Liver (tissue), 9 donors: ENCODE data around the gene TRIML1. TPM values are rescaled to one million over a fixed set of nuclear protein-coding genes. Genes with fewer than 3 reads are reported as not detected.

ENCODE experiments used
- DNase-seq: peaks from one replicate; pipeline ENCODE4 v3.0.0-alpha.2; 2017; ENCODE audit warnings: low spot score
- H3K27ac ChIP-seq, 2 donors: one replicate each; pipeline ENCODE4 v1.7.0; 2013; ENCODE audit warnings: inconsistent platforms in 2 of 2, low read length in 2 of 2, control low read depth in 1 of 2, low read depth in 1 of 2, mild to moderate bottlenecking in 1 of 2
- H3K27me3 ChIP-seq, 4 donors: one replicate each; pipeline versions ENCODE4 v1.6.1 to v1.7.0; 2013; ENCODE audit warnings: low read length in 3 of 4, inconsistent platforms in 1 of 4, mild to moderate bottlenecking in 1 of 4, moderate library complexity in 1 of 4; ENCODE audit not compliant: control insufficient read depth in 4 of 4, insufficient read depth in 4 of 4
- H3K36me3 ChIP-seq, 4 donors: one replicate each; pipeline versions ENCODE4 v1.6.1 to v1.7.0; 2013; ENCODE audit warnings: low read length in 3 of 4, mild to moderate bottlenecking in 3 of 4, low read depth in 1 of 4, moderate library complexity in 1 of 4; ENCODE audit not compliant: control insufficient read depth in 4 of 4, insufficient read depth in 3 of 4
- H3K4me1 ChIP-seq, 4 donors: one replicate each; pipeline versions ENCODE4 v1.6.1 to v1.7.0; 2013; ENCODE audit warnings: low read length in 3 of 4, mild to moderate bottlenecking in 3 of 4, moderate library complexity in 1 of 4; ENCODE audit not compliant: control insufficient read depth in 4 of 4, insufficient read depth in 4 of 4
- H3K4me3 ChIP-seq, 3 donors: one replicate each; pipeline versions ENCODE4 v1.6.1 to v1.7.0; 2013; ENCODE audit warnings: low read length in 3 of 3, control low read depth in 1 of 3, low read depth in 1 of 3, mild to moderate bottlenecking in 1 of 3
- H3K9ac ChIP-seq, 2 donors: one replicate each; pipeline ENCODE4 v1.7.0; 2013; ENCODE audit warnings: low read length in 2 of 2, mild to moderate bottlenecking in 2 of 2, moderate library complexity in 2 of 2, control low read depth in 1 of 2, low read depth in 1 of 2
- H3K9me3 ChIP-seq, 4 donors: one replicate each; pipeline versions ENCODE4 v1.6.1 to v1.7.0; 2013; ENCODE audit warnings: low read length in 3 of 4; ENCODE audit not compliant: control insufficient read depth in 4 of 4
- EGR1 ChIP-seq, 2 donors: IDR thresholded peaks; 2 replicates each; pipeline ENCODE4 v1.6.1; 2016 to 2018; ENCODE audit warnings: antibody characterized with exemption in 2 of 2, low read depth in 2 of 2
- FOXA1 ChIP-seq: IDR thresholded peaks from 2 replicates; pipeline ENCODE4 v1.6.1; 2016; ENCODE audit warnings: antibody characterized with exemption
- HNF4A ChIP-seq, 2 donors: conservative IDR thresholded peaks; 2 replicates each; pipeline ENCODE4 v1.6.1; 2016; ENCODE audit warnings: antibody characterized with exemption in 2 of 2, mild to moderate bottlenecking in 2 of 2
- HNF4G ChIP-seq: IDR thresholded peaks from 2 replicates; pipeline ENCODE4 v1.6.1; 2016; ENCODE audit warnings: antibody characterized with exemption
- JUND ChIP-seq, 2 donors: IDR thresholded peaks; 2 replicates each; pipeline ENCODE4 v1.6.1; 2016; ENCODE audit warnings: antibody characterized with exemption in 2 of 2
- NR2F2 ChIP-seq: IDR thresholded peaks from 2 replicates; pipeline ENCODE4 v1.6.1; 2016; ENCODE audit warnings: antibody characterized with exemption
- RXRA ChIP-seq, 2 donors: IDR thresholded peaks; 2 replicates each; pipeline ENCODE4 v1.6.1; 2017 to 2018; ENCODE audit warnings: antibody characterized with exemption in 2 of 2, mild to moderate bottlenecking in 1 of 2
- SP1 ChIP-seq: IDR thresholded peaks from 2 replicates; pipeline ENCODE4 v1.6.1; 2018; ENCODE audit warnings: antibody characterized with exemption, mild to moderate bottlenecking
- TAF1 ChIP-seq: conservative IDR thresholded peaks from 2 replicates; pipeline ENCODE4 v1.6.1; 2016; ENCODE audit warnings: antibody characterized with exemption, mild to moderate bottlenecking
- YY1 ChIP-seq: IDR thresholded peaks from 2 replicates; pipeline ENCODE4 v1.6.1; 2016; ENCODE audit warnings: antibody characterized with exemption, mild to moderate bottlenecking
- ZBTB33 ChIP-seq: IDR thresholded peaks from 2 replicates; pipeline ENCODE4 v1.6.1; 2016; ENCODE audit warnings: antibody characterized with exemption
- WGBS: extraction: QIAGEN DNeasy Blood & Tissue Kit; methylation state at CpG from one replicate; pipeline ENCODE4 v1.1.7; 2013; 5-methylcytosine and 5-hydroxymethylcytosine counted together
- polyA plus RNA-seq, 2 donors: library from polyadenylated mRNA; stranded (reverse) in 1 of 2; unstranded in 1 of 2; fragments of 200-250 nt in 1 of 2; fragments of >200 nt in 1 of 2; fragmentation: Nextera tagmentation in 1 of 2; extraction: Ambion mirVana in 1 of 2; gene quantifications; one replicate each; pipeline versions ENCODE4 v1.2.1 to v1.2.3, GENCODE V29; 2013 to 2015
- total RNA-seq, 2 donors: library from RNA; depleted of rRNA; stranded (reverse); fragments of >200 nt; gene quantifications; one replicate each; pipeline ENCODE4 v1.2.3, GENCODE V29; 2014
- TF ChIP-seq, protein P1 (sequence below): IDR thresholded peaks from 2 replicates; pipeline ENCODE4 v1.6.1; 2016; ENCODE audit warnings: antibody characterized with exemption
- TF ChIP-seq, protein P2 (sequence below): IDR thresholded peaks from 2 replicates; pipeline ENCODE4 v1.6.1; 2016; ENCODE audit warnings: antibody characterized with exemption, mild to moderate bottlenecking
- TF ChIP-seq, protein P3 (sequence below): fragments of 150-350 bp; IDR thresholded peaks from 2 replicates; pipeline ENCODE4 v1.5.1; 2017; ENCODE audit warnings: improper control_type of control experiment, low read depth, low read length; ENCODE audit not compliant: missing input control
- donor health status: healthy.
- donor health status: healthy.
- donor health status: healthy.
- donor health status: healthy.
- donor health status: healthy.

Gene TRIML1
- total and polyA plus RNA-seq, 4 donors = not detected

- H3K27me3 ChIP-seq = no peaks in the 10 kb centered on the region
- no peak for DNase-seq
- H3K36me3 ChIP-seq = no peaks in the 10 kb centered on the region
- H3K9ac ChIP-seq = no peak overlapping the region
- H3K4me3 ChIP-seq = no peak overlapping the region
- 65% methylated on average over 6 of the region's 6 CpGs for WGBS
- no peak overlapping the region for H3K27ac ChIP-seq
- TF ChIP-seq TAF1 (no peak), SP1 (no peak), HNF4A (conservative IDR thresholded peaks at IDR 0.05) (no peak), FOXA1 (no peak), JUND (IDR thresholded peaks at IDR 0.05) (no peak), EGR1 (IDR thresholded peaks at IDR 0.05; ENCODE audit: low read depth in 2 of 2) (no peak), RXRA (IDR thresholded peaks at IDR 0.05) (no peak), HNF4G (no peak)
- TF ChIP-seq, protein P1, sequence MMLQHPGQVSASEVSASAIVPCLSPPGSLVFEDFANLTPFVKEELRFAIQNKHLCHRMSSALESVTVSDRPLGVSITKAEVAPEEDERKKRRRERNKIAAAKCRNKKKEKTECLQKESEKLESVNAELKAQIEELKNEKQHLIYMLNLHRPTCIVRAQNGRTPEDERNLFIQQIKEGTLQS = no peak
- TF ChIP-seq, protein P2, sequence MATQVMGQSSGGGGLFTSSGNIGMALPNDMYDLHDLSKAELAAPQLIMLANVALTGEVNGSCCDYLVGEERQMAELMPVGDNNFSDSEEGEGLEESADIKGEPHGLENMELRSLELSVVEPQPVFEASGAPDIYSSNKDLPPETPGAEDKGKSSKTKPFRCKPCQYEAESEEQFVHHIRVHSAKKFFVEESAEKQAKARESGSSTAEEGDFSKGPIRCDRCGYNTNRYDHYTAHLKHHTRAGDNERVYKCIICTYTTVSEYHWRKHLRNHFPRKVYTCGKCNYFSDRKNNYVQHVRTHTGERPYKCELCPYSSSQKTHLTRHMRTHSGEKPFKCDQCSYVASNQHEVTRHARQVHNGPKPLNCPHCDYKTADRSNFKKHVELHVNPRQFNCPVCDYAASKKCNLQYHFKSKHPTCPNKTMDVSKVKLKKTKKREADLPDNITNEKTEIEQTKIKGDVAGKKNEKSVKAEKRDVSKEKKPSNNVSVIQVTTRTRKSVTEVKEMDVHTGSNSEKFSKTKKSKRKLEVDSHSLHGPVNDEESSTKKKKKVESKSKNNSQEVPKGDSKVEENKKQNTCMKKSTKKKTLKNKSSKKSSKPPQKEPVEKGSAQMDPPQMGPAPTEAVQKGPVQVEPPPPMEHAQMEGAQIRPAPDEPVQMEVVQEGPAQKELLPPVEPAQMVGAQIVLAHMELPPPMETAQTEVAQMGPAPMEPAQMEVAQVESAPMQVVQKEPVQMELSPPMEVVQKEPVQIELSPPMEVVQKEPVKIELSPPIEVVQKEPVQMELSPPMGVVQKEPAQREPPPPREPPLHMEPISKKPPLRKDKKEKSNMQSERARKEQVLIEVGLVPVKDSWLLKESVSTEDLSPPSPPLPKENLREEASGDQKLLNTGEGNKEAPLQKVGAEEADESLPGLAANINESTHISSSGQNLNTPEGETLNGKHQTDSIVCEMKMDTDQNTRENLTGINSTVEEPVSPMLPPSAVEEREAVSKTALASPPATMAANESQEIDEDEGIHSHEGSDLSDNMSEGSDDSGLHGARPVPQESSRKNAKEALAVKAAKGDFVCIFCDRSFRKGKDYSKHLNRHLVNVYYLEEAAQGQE = no peak
- no peaks in the 10 kb centered on the region for H3K4me1 ChIP-seq
- no peaks in the 10 kb centered on the region for H3K9me3 ChIP-seq
Measured at GRCh38 chr4:188162698-188163097, 23.5 kb downstream of the TRIML1 start.

GRCh38 chr4:188168726-188169373 lies 29.6 kb downstream of the TRIML1 start:
- no peak for DNase-seq
- Histone ChIP-seq H3K36me3 (no peaks in the 10 kb centered on the region), H3K9me3 (peaks cover 0 to 6% (median 1%) of the 10 kb centered on the region in 4 donors), H3K4me3 (no peak overlapping the region), H3K27ac (no peak overlapping the region), H3K27me3 (peaks cover 0 to 2% (median 0%) of the 10 kb centered on the region in 4 donors), H3K4me1 (no peaks in the 10 kb centered on the region), H3K9ac (no peak overlapping the region)
- TF ChIP-seq JUND (IDR thresholded peaks at IDR 0.05) (no peak), YY1 (no peak), ZBTB33 (no peak), HNF4G (no peak), NR2F2 (no peak), SP1 (no peak), FOXA1 (no peak), RXRA (IDR thresholded peaks at IDR 0.05) (no peak), TAF1 (no peak)
- TF ChIP-seq, protein P3, sequence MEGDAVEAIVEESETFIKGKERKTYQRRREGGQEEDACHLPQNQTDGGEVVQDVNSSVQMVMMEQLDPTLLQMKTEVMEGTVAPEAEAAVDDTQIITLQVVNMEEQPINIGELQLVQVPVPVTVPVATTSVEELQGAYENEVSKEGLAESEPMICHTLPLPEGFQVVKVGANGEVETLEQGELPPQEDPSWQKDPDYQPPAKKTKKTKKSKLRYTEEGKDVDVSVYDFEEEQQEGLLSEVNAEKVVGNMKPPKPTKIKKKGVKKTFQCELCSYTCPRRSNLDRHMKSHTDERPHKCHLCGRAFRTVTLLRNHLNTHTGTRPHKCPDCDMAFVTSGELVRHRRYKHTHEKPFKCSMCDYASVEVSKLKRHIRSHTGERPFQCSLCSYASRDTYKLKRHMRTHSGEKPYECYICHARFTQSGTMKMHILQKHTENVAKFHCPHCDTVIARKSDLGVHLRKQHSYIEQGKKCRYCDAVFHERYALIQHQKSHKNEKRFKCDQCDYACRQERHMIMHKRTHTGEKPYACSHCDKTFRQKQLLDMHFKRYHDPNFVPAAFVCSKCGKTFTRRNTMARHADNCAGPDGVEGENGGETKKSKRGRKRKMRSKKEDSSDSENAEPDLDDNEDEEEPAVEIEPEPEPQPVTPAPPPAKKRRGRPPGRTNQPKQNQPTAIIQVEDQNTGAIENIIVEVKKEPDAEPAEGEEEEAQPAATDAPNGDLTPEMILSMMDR = no peak
- TF ChIP-seq, protein P2 = no peak
- whole genome bisulfite sequencing = 81% methylated on average over 5 of the region's 5 CpGs
